Endothelial cell of umbilical vein (primary cell): ENCODE results near the gene GIPC3.
"Not testable (repeated sequence)": the region's sequence is repeated elsewhere in the genome, so short reads cannot be mapped to it uniquely, and the experiment has no call there.

ENCODE experiments used
- EZH2 ChIP-seq: IDR thresholded peaks from 2 replicates; pipeline ENCODE4 v1.6.1; 2012; ENCODE audit warnings: borderline replicate concordance, low read depth, mild to moderate bottlenecking, moderate library complexity, low read length, inconsistent platforms; ENCODE audit not compliant: severe bottlenecking
- POLR2A ChIP-seq: IDR thresholded peaks from 2 replicates; pipeline ENCODE4 v1.6.1; 2012; ENCODE audit warnings: low read depth, mild to moderate bottlenecking, control low read depth, low read length
- TF ChIP-seq, protein P1 (sequence below), 2 donors: IDR thresholded peaks; 1 replicate in 1 of 2; 2 replicates in 1 of 2; pipeline ENCODE4 v1.5.1; 2011; ENCODE audit warnings: low read length in 2 of 2, mild to moderate bottlenecking in 2 of 2, moderate library complexity in 2 of 2, control low read depth in 1 of 2, inconsistent platforms in 1 of 2, low read depth in 1 of 2; ENCODE audit not compliant: insufficient read depth in 1 of 2; ENCODE audit errors: extremely low read depth in 1 of 2

DNA sequence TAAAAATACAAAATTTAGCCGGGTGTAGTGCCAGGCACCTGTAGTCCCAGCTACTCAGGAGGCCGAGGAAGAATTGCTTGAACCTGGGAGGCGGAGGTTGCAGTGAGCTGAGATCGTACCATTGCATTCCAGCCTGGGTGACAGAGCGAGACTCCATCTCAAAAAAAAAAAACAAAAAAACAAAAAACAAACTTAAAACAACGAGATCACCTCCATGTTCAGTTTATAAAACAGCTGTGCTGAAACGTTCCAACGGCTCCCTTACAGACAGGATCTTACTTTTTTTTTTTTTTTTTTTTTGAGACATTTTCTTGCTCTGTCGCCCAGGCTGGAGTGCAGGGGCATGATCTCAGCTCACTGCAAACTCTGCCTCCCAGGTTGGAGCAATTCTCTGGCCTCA is 43.5 kb downstream of the GIPC3 start:
- TF ChIP-seq, protein P1, sequence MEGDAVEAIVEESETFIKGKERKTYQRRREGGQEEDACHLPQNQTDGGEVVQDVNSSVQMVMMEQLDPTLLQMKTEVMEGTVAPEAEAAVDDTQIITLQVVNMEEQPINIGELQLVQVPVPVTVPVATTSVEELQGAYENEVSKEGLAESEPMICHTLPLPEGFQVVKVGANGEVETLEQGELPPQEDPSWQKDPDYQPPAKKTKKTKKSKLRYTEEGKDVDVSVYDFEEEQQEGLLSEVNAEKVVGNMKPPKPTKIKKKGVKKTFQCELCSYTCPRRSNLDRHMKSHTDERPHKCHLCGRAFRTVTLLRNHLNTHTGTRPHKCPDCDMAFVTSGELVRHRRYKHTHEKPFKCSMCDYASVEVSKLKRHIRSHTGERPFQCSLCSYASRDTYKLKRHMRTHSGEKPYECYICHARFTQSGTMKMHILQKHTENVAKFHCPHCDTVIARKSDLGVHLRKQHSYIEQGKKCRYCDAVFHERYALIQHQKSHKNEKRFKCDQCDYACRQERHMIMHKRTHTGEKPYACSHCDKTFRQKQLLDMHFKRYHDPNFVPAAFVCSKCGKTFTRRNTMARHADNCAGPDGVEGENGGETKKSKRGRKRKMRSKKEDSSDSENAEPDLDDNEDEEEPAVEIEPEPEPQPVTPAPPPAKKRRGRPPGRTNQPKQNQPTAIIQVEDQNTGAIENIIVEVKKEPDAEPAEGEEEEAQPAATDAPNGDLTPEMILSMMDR (IDR thresholded peaks at IDR 0.05; ENCODE audit: extremely low read depth in 1 of 2, insufficient read depth in 1 of 2, low read depth in 1 of 2, low read length in 2 of 2) = not testable (repeated sequence)
- not testable (repeated sequence) for TF ChIP-seq POLR2A, EZH2
